K562 (cell line): ENCODE data around the gene RRAGD. TPM values are rescaled to one million over a fixed set of nuclear protein-coding genes. Genes with fewer than 3 reads are reported as not detected.
A peak's percentile ranks its signal among the peaks of the same experiment; 100 is the strongest.

Experiments used
- ATAC-seq: fragments of 200-7000 bp; cut with Tn5 transposase; 3 replicates; pipeline ENCODE4 v1.9.1; 2020; ENCODE audit warnings: moderate library complexity
- BruUV-seq: library from RNA; stranded (reverse); fragments of 400-500 nt; replicated peaks from 2 replicates; lab custom pipeline; 2021; lab: Mats Ljungman, UMichigan
- CTCF ChIA-PET: fragments of 300-600 bp; formaldehyde crosslinking; extraction: SDS; loops from one replicate; lab custom pipeline; 2021; ENCODE audit warnings: low intra/inter-chr PET ratio; lab: Yijun Ruan, JAX
- POLR2A ChIA-PET: fragments of 300-600, 350-650 bp; sonication (Branson Sonifier 250); formaldehyde crosslinking; extraction: SDS; loops from one replicate; lab custom pipeline; 2021; ENCODE audit warnings: antibody characterized with exemption, inconsistent platforms; lab: Yijun Ruan, JAX
- DNase-seq, 4 experiments: peaks; one replicate each; pipeline versions ENCODE4 v3.0.0 to v3.0.0-alpha.2; 2011 to 2018; ENCODE audit warnings: low spot score in 3 of 4, mixed read lengths in 3 of 4; ENCODE audit errors: extremely low read depth in 1 of 4
- FAIRE-seq: peaks from 2 replicates; lab custom pipeline; 2011; peaks lifted over from hg19 to GRCh38; lab: Jason Lieb, UNC
- H2AFZ ChIP-seq: 2 replicates; pipeline ENCODE4 v1.6.0; 2011; ENCODE audit warnings: low read depth, low read length, control low read depth, inconsistent platforms
- H3K27ac ChIP-seq: fragments of 200-600 bp; 3 replicates; pipeline ENCODE4 v1.8.0; 2011; ENCODE audit warnings: low read depth, mild to moderate bottlenecking, control low read depth, inconsistent platforms, low read length, moderate library complexity, mixed read lengths; ENCODE audit errors: extremely low read depth
- H3K27me3 ChIP-seq, 2 experiments: fragments of 300-600 bp in 1 of 2; 2 replicates in 1 of 2; 3 replicates in 1 of 2; pipeline versions ENCODE4 v1.6.0 to v1.8.0; 2011; ENCODE audit warnings: inconsistent platforms in 2 of 2, low read length in 2 of 2, mild to moderate bottlenecking in 1 of 2, mixed read lengths in 1 of 2, moderate library complexity in 1 of 2; ENCODE audit not compliant: control insufficient read depth in 2 of 2, insufficient read depth in 2 of 2
- H3K36me3 ChIP-seq: fragments of 300-600 bp; 3 replicates; pipeline ENCODE4 v1.8.0; 2011; ENCODE audit warnings: mild to moderate bottlenecking, low read length, inconsistent platforms; ENCODE audit not compliant: control insufficient read depth, insufficient read depth
- H3K4me1 ChIP-seq, 2 experiments: fragments of 200-600 bp in 1 of 2; replicated peaks in 1 of 2; 2 replicates in 1 of 2; 3 replicates in 1 of 2; pipeline versions ENCODE4 v1.5.1 to v1.8.0; 2011; ENCODE audit warnings: inconsistent platforms in 2 of 2, low read length in 2 of 2, mild to moderate bottlenecking in 1 of 2, mixed read lengths in 1 of 2, moderate library complexity in 1 of 2; ENCODE audit not compliant: control insufficient read depth in 2 of 2, insufficient read depth in 2 of 2
- H3K4me2 ChIP-seq: 2 replicates; pipeline ENCODE4 v1.6.1; 2011; ENCODE audit warnings: low read length, control low read depth, inconsistent platforms, mixed read lengths; ENCODE audit not compliant: insufficient read depth
- H3K4me3 ChIP-seq: fragments of 200-600 bp; sonication (generic), shearing (Covaris generic); 2 replicates; pipeline ENCODE4 v1.5.1; 2016; ENCODE audit warnings: control low read depth, inconsistent platforms
- H3K79me2 ChIP-seq: fragments of 200-600 bp; 3 replicates; pipeline ENCODE4 v1.8.0; 2011; ENCODE audit warnings: low read length, inconsistent platforms; ENCODE audit not compliant: control insufficient read depth, insufficient read depth
- H3K9ac ChIP-seq, 2 experiments: 2 replicates each; pipeline versions ENCODE4 v1.6.0 to v1.6.1; 2011; ENCODE audit warnings: low read depth in 2 of 2, low read length in 2 of 2, control low read depth in 1 of 2, inconsistent platforms in 1 of 2, mild to moderate bottlenecking in 1 of 2, mixed read lengths in 1 of 2; ENCODE audit not compliant: insufficient read depth in 1 of 2
- H3K9me1 ChIP-seq: one replicate; pipeline ENCODE4 v1.6.0; 2011; ENCODE audit warnings: inconsistent platforms, mild to moderate bottlenecking, low read length, moderate library complexity; ENCODE audit not compliant: control insufficient read depth, insufficient read depth
- H3K9me3 ChIP-seq: replicated peaks from 2 replicates; pipeline ENCODE4 v1.5.1; 2011; ENCODE audit warnings: low read depth, low read length, inconsistent platforms; ENCODE audit not compliant: control insufficient read depth, insufficient read depth
- H4K20me1 ChIP-seq: replicated peaks from 2 replicates; pipeline ENCODE4 v1.6.1; 2011; ENCODE audit warnings: low read length, inconsistent platforms, mixed read lengths; ENCODE audit not compliant: control insufficient read depth, insufficient read depth
- AFF1 ChIP-seq, 2 experiments: fragments of 450-650 bp; IDR thresholded peaks; 2 replicates each; pipeline ENCODE4 v1.6.1; 2018; ENCODE audit warnings: mild to moderate bottlenecking in 2 of 2, low read depth in 1 of 2; ENCODE audit not compliant: partially characterized antibody in 2 of 2
- GATA2 ChIP-seq: sonication (generic); formaldehyde crosslinking; IDR thresholded peaks from 2 replicates; pipeline ENCODE4 v1.4.0; 2020; ENCODE audit warnings: mild to moderate bottlenecking, missing genetic modification reagents
- NBN ChIP-seq: fragments of 450-650 bp; IDR thresholded peaks from 2 replicates; pipeline ENCODE4 v1.6.1; 2016; ENCODE audit warnings: low read depth, mild to moderate bottlenecking
- NFIC ChIP-seq: fragments of 450-650 bp; IDR thresholded peaks from 2 replicates; pipeline ENCODE4 v1.6.1; 2017; ENCODE audit warnings: mild to moderate bottlenecking, inconsistent platforms
- TSC22D4 ChIP-seq: fragments of 450-650 bp; IDR thresholded peaks from 2 replicates; pipeline ENCODE4 v1.6.1; 2016; ENCODE audit warnings: missing genetic modification characterization, missing biosample characterization, control low read depth
- WGBS: fragments of 100-300 bp; shearing (Covaris generic); methylation state at CpG from one replicate; pipeline ENCODE4 v1.1.6; 2016; ENCODE audit warnings: low coverage, mixed read lengths; ENCODE audit not compliant: insufficient coverage; ENCODE audit errors: missing lambda C conversion rate; 5-methylcytosine and 5-hydroxymethylcytosine counted together
- in situ Hi-C: fragments of 300-500 bp; cut with MboI; formaldehyde crosslinking; loops from 4 replicates; pipeline ENCODE4 v1.15.0; 2018; ENCODE audit warnings: inconsistent platforms, mixed read lengths
- intact Hi-C: fragments of 100-400 bp; cut with micrococcal nuclease; formaldehyde crosslinking; loops from 2 replicates; pipeline ENCODE4 v1.14.2; 2022
- polyA plus RNA-seq, 8 experiments: library from polyadenylated mRNA; depleted of rRNA in 4 of 8; stranded (reverse) in 5 of 8; unstranded in 3 of 8; fragments of >200 nt; fragmentation: Nextera tagmentation in 2 of 8; fragmentation: Illumina TruSeq in 1 of 8; extraction: Ambion mirVana in 2 of 8; extraction: Trizol in 1 of 8; gene quantifications; 2 replicates each; pipeline versions ENCODE4 v1.2.1 to v1.2.3, GENCODE V29; 2011 to 2014; ENCODE audit warnings: inconsistent platforms in 1 of 8, missing spikeins in 1 of 8
- total RNA-seq, 7 experiments: library from RNA; depleted of rRNA in 6 of 7; stranded (reverse); fragments of >200 nt in 6 of 7; fragmentation: Illumina TruSeq in 2 of 7; extraction: Trizol in 2 of 7; gene quantifications; 2 replicates each; pipeline versions ENCODE4 v1.2.1 to v1.2.3, GENCODE V29; 2011 to 2021; ENCODE audit warnings: low replicate concordance in 1 of 7
- TF ChIP-seq, protein P1 (sequence below): fragments of 250-450 bp; sonication (Bioruptor Pico); IDR thresholded peaks from 2 replicates; pipeline ENCODE4 v1.5.0; 2020; ENCODE audit warnings: mild to moderate bottlenecking, borderline replicate concordance
- TF ChIP-seq, protein P2 (sequence below): sonication (generic); formaldehyde crosslinking; IDR thresholded peaks from 2 replicates; pipeline ENCODE4 v1.8.1; 2022; ENCODE audit warnings: missing genetic modification reagents

RRAGD gene
- total and polyA plus RNA-seq, 9 of the 15 experiments (the other 6 are each of a cell fraction or from before 2014, with no cell fraction given) = 0.03 to 0.07 (median 0.04) TPM; not detected in 6

GRCh38 chr6:89414215-89414614 is 2.1 kb upstream of the RRAGD start:
- H3K9me1 ChIP-seq = no peaks in the 10 kb centered on the region
- intact Hi-C loops = no loop called here
- H3K4me2 ChIP-seq = no peak overlapping the region
- no peak for ATAC-seq
- POLR2A ChIA-PET = no interaction called here
- no peaks in the 10 kb centered on the region for H3K79me2 ChIP-seq
- WGBS = 0% methylated on average over 1 of the region's 2 CpGs
- TF ChIP-seq NFIC (peak; percentile 15; the same call in 1 of the 2 replicates), GATA2 (CRISPR knock-in tag) (no peak)
- H3K27me3 ChIP-seq = peaks cover 29 to 49% of the 10 kb centered on the region in 2 experiments
- DNase-seq = no peak
- 0 out of 2 replicates have a peak, but pooled peaks cover 3% of the 10 kb centered on the region for H4K20me1 ChIP-seq
- no peak overlapping the region for H2AFZ ChIP-seq
- no peaks in the 10 kb centered on the region for H3K9me3 ChIP-seq
- no TSS peak for BruUV-seq
- H3K27ac ChIP-seq = no peak overlapping the region
- FAIRE-seq = no peak
- H3K9ac ChIP-seq = no peak overlapping the region
- in situ Hi-C loops = no loop called here
- peaks cover 0 to 17% of the 10 kb centered on the region in 2 experiments; a peak in 2 of 5 replicates for H3K4me1 ChIP-seq
- no peaks in the 10 kb centered on the region for H3K36me3 ChIP-seq
- CTCF ChIA-PET = no interaction called here
- no peak overlapping the region for H3K4me3 ChIP-seq

DNA sequence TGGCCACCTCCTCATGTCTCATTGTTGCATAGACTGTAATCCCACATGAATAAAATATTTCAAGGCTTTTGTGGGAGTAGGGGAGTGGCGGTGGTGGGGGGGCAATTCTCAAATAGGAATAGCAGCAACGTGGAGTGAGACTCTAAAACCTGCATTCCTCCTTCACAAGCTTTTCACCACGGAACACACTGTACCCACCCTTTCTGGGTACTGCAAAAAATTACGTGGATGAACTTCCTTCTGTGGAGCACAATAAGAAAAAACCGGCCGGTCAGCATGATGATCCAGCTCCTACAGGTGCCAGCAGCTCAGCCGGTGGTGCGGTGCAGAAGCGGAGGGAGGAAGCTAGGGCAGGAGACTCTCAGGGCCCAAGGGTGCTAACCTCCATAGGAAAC is 930 bp upstream of the RRAGD start:
- ChIA-PET CTCF (no interaction called here), POLR2A (interaction anchor here (0.6 to 0.9 kb wide), 2 partner anchors 30 to 1081 kb away, joined by 3 read pairs; no protein-coding TSS in a partner anchor)
- Histone ChIP-seq H3K79me2 (no peaks in the 10 kb centered on the region), H3K27ac (no peak overlapping the region), H3K4me1 (peaks cover 0 to 17% of the 10 kb centered on the region in 2 experiments; a peak in 2 of 5 replicates), H3K9me1 (no peaks in the 10 kb centered on the region), H3K4me3 (no peak overlapping the region), H3K36me3 (no peaks in the 10 kb centered on the region), H3K4me2 (no peak overlapping the region), H3K9me3 (no peaks in the 10 kb centered on the region), H3K27me3 (peaks cover 30 to 42% of the 10 kb centered on the region in 2 experiments), H3K9ac (no peak overlapping the region), H4K20me1 (0 out of 2 replicates have a peak, but pooled peaks cover 3% of the 10 kb centered on the region), H2AFZ (no peak overlapping the region)
- ATAC-seq (no peak), FAIRE-seq (no peak), DNase-seq (no peak)
- TF ChIP-seq, protein P1, sequence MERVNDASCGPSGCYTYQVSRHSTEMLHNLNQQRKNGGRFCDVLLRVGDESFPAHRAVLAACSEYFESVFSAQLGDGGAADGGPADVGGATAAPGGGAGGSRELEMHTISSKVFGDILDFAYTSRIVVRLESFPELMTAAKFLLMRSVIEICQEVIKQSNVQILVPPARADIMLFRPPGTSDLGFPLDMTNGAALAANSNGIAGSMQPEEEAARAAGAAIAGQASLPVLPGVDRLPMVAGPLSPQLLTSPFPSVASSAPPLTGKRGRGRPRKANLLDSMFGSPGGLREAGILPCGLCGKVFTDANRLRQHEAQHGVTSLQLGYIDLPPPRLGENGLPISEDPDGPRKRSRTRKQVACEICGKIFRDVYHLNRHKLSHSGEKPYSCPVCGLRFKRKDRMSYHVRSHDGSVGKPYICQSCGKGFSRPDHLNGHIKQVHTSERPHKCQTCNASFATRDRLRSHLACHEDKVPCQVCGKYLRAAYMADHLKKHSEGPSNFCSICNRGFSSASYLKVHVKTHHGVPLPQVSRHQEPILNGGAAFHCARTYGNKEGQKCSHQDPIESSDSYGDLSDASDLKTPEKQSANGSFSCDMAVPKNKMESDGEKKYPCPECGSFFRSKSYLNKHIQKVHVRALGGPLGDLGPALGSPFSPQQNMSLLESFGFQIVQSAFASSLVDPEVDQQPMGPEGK (CRISPR knock-in tag) = no peak
- no peak for TF ChIP-seq NBN
- TF ChIP-seq AFF1 (IDR thresholded peaks at IDR 0.05; ENCODE audit: low read depth in 1 of 2, partially characterized antibody in 2 of 2) = no peak
- no peak for TF ChIP-seq TSC22D4 (tag)
- TF ChIP-seq, protein P2, sequence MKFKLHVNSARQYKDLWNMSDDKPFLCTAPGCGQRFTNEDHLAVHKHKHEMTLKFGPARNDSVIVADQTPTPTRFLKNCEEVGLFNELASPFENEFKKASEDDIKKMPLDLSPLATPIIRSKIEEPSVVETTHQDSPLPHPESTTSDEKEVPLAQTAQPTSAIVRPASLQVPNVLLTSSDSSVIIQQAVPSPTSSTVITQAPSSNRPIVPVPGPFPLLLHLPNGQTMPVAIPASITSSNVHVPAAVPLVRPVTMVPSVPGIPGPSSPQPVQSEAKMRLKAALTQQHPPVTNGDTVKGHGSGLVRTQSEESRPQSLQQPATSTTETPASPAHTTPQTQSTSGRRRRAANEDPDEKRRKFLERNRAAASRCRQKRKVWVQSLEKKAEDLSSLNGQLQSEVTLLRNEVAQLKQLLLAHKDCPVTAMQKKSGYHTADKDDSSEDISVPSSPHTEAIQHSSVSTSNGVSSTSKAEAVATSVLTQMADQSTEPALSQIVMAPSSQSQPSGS (CRISPR knock-in tag) = no peak
- BruUV-seq = no TSS peak
- WGBS = 0% methylated on average over 9 of the region's 9 CpGs
- intact Hi-C loops = no loop called here
- in situ Hi-C loops = no loop called here
